Measurements from ENCODE around the gene FDCSP. TPM values are rescaled to one million over a fixed set of nuclear protein-coding genes. Genes with fewer than 3 reads are reported as not detected.

FDCSP gene
- total and polyA plus RNA-seq, 2 of the 8 experiments (the other 6 are each of a cell fraction or from before 2014, with no cell fraction given), result not detected

DNA sequence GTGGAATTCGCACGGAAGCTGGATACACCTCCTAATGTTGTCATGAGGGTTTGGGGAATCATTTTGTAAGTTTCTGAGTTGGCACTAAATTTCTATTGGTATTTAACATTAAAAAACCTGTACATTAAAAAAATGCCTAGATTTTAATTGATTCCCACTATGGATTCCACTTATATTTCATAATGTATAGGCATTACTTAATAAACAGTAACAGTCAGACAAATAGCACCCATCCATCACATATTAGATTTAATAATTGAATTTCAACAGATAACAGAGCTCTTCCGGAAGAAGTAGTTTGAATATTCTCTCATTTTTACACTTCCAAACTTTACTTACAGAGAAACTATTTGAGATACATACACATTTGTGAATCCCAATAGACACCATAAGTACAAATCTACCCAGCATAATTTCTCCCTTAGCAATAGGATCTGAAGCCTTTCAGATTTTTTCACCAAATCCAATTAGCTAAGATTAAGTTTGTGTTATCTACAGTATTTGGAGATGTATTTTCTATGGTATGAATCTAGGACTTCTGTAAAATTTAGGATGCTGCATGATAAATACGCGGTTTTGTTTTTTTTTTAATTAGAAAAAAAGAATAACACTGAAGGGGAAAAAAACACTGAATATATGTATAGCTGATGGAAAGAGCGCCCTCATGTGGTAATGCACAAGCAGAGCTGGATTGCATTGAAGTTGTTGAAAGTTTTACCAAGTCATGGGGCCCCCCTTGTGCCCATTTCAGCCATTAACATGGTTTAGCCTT is 42.6 kb upstream of the FDCSP start:
- Histone ChIP-seq H3K14ac (ENCODE audit: insufficient read length) (no peak overlapping the region), H3K36me3 (ENCODE audit: control insufficient read depth in 2 of 4, insufficient read depth in 4 of 4, low read length in 3 of 4) (no peaks in the 10 kb centered on the region), H2BK15ac (ENCODE audit: low read length) (no peak overlapping the region), H3K9me3 (ENCODE audit: insufficient read depth in 2 of 2, low read depth in 1 of 2, low read length in 1 of 2) (no peaks in the 10 kb centered on the region), H3K4me3 (ENCODE audit: extremely low read depth in 1 of 4, insufficient read depth in 2 of 4, low read depth in 3 of 4, low read length in 4 of 4) (no peak overlapping the region), H3K4me2 (ENCODE audit: insufficient read depth in 1 of 2, low read depth in 2 of 2, low read length in 2 of 2) (no peak overlapping the region), H4K20me1 (replicated peaks in 1 of 2; ENCODE audit: control insufficient read depth in 1 of 2, insufficient read depth in 2 of 2, low read length in 2 of 2) (no peaks in the 10 kb centered on the region), H3K4me1 (replicated peaks in 1 of 4; ENCODE audit: control insufficient read depth in 3 of 4, insufficient read depth in 4 of 4, low read length in 3 of 4) (no peaks in the 10 kb centered on the region), H4K91ac (replicated peaks; ENCODE audit: insufficient read length, low read length) (no peak overlapping the region), H3K79me2 (ENCODE audit: control insufficient read depth in 1 of 2, insufficient read depth in 2 of 2, low read length in 2 of 2) (no peaks in the 10 kb centered on the region), H3K4ac (replicated peaks; ENCODE audit: insufficient read length, low read depth, low read length) (no peak overlapping the region), H3K56ac (replicated peaks; ENCODE audit: insufficient read length, low read depth, low read length) (no peak overlapping the region), H2AFZ (ENCODE audit: low read length) (peak overlapping the region; percentile 63; the same call in 1 of the 2 replicates), H2BK5ac (ENCODE audit: low read depth, low read length) (no peak overlapping the region), H2BK12ac (ENCODE audit: low read depth, low read length) (no peak overlapping the region), H3K79me1 (ENCODE audit: low read depth, low read length) (no peaks in the 10 kb centered on the region), H3K23me2 (ENCODE audit: low read depth, low read length) (peaks cover 2% of the 10 kb centered on the region; the same call in 1 of the 2 replicates), H3K18ac (ENCODE audit: extremely low read depth, low read length) (no peak overlapping the region), H3K23ac (ENCODE audit: insufficient read length) (no peak overlapping the region), H4K5ac (ENCODE audit: insufficient read length, low read depth, low read length) (no peak overlapping the region), H2BK120ac (replicated peaks; ENCODE audit: low read depth, low read length) (no peak overlapping the region), H3K27ac (ENCODE audit: low read depth, low read length) (no peak overlapping the region), H2BK20ac (ENCODE audit: low read length) (no peak overlapping the region), H4K8ac (ENCODE audit: extremely low read depth, insufficient read depth, low read length) (no peak overlapping the region), H3K27me3 (replicated peaks in 1 of 4; ENCODE audit: control insufficient read depth in 3 of 4, extremely low read depth in 1 of 4, insufficient read depth in 3 of 4, low read length in 3 of 4) (no peaks in the 10 kb centered on the region), H2AK5ac (ENCODE audit: low read depth, low read length) (no peak overlapping the region), H3K9ac (replicated peaks in 1 of 4; ENCODE audit: extremely low read depth in 1 of 4, low read depth in 3 of 4, low read length in 3 of 4) (peak overlapping the region in 1 of 4 experiments; percentile 34; a peak in 1 of 7 replicates)
- POLR2A ChIA-PET (ENCODE audit: partially characterized antibody), result no interaction called here
- no peak for FAIRE-seq
- TF ChIP-seq CTBP2 (IDR thresholded peaks at IDR 0.05; ENCODE audit: borderline replicate concordance, insufficient read depth, insufficient read length, low read length) (no peak), RAD21 (IDR thresholded peaks at IDR 0.05 in 1 of 2, conservative IDR thresholded peaks at IDR 0.05 in 1 of 2; ENCODE audit: low read depth in 2 of 2, low read length in 2 of 2) (peak; percentile 84 to 86), CBX5 (IDR thresholded peaks at IDR 0.05; ENCODE audit: low read depth, low read length) (no peak), PHF8 (conservative IDR thresholded peaks at IDR 0.05; ENCODE audit: low read depth, low read length) (no peak), CREB1 (IDR thresholded peaks at IDR 0.05) (no peak), GABPA (IDR thresholded peaks at IDR 0.05; ENCODE audit: borderline replicate concordance, insufficient read depth, low read length) (no peak), FOSL1 (IDR thresholded peaks at IDR 0.05; ENCODE audit: insufficient read depth, low read depth, low read length) (no peak), RBBP5 (IDR thresholded peaks at IDR 0.05; ENCODE audit: borderline replicate concordance, low read depth, low read length) (no peak)
- TF ChIP-seq, protein P1, sequence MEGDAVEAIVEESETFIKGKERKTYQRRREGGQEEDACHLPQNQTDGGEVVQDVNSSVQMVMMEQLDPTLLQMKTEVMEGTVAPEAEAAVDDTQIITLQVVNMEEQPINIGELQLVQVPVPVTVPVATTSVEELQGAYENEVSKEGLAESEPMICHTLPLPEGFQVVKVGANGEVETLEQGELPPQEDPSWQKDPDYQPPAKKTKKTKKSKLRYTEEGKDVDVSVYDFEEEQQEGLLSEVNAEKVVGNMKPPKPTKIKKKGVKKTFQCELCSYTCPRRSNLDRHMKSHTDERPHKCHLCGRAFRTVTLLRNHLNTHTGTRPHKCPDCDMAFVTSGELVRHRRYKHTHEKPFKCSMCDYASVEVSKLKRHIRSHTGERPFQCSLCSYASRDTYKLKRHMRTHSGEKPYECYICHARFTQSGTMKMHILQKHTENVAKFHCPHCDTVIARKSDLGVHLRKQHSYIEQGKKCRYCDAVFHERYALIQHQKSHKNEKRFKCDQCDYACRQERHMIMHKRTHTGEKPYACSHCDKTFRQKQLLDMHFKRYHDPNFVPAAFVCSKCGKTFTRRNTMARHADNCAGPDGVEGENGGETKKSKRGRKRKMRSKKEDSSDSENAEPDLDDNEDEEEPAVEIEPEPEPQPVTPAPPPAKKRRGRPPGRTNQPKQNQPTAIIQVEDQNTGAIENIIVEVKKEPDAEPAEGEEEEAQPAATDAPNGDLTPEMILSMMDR (IDR thresholded peaks at IDR 0.05; ENCODE audit: control extremely low read depth in 1 of 3, insufficient read depth in 1 of 3, low read depth in 1 of 3, low read length in 3 of 3), result peak in 2 of 3 experiments; percentile 83 to 92; a peak in 3 of 4 replicates
- WGBS, 2 experiments (ENCODE audit: extremely low coverage in 1 of 2, insufficient coverage in 1 of 2, insufficient read length in 1 of 2, insufficient replicate concordance in 2 of 2, low coverage in 1 of 2, low lambda C conversion rate in 2 of 2, missing lambda C conversion rate in 1 of 2), result 56% methylated on average over 6 of the region's 6 CpGs; no CpG with 5 or more reads in 1 of the 2 experiments
- peak; percentile 9 to 46 for DNase-seq (ENCODE audit: low read depth in 1 of 2, low spot score in 2 of 2)
- CTCF ChIA-PET (ENCODE audit: partially characterized antibody), result interaction anchor here (0.6 to 3.3 kb wide), 35 partner anchors 9 to 1505 kb away, joined by 3 to 13 read pairs (median 4); partner anchors contain the start of genes CSN1S1 and ODAM
